H9 (cell line): Measurements from ENCODE around the gene AIG1. TPM values are rescaled to one million over a fixed set of nuclear protein-coding genes. Genes with fewer than 3 reads are reported as not detected.

Source experiments
- DNase-seq: peaks from one replicate; pipeline ENCODE4 v3.0.0-alpha.2; 2017
- H2AFZ ChIP-seq: one replicate; pipeline ENCODE4 v1.6.1; 2013; ENCODE audit warnings: mild to moderate bottlenecking, low read length, control low read depth, moderate library complexity
- H2AK5ac ChIP-seq: 2 replicates; pipeline ENCODE4 v1.6.1; 2013; ENCODE audit warnings: low read length, control low read depth, mixed read lengths; ENCODE audit not compliant: insufficient read length
- H2BK120ac ChIP-seq: one replicate; pipeline ENCODE4 v1.6.1; 2013; ENCODE audit warnings: low read depth, mild to moderate bottlenecking, low read length, control low read depth, inconsistent platforms; ENCODE audit not compliant: poor library complexity, severe bottlenecking
- H2BK12ac ChIP-seq: 2 replicates; pipeline ENCODE4 v1.6.1; 2013; ENCODE audit warnings: low read length, control low read depth, mixed read lengths, low read depth; ENCODE audit not compliant: insufficient read length
- H2BK15ac ChIP-seq: 2 replicates; pipeline ENCODE4 v1.6.1; 2013; ENCODE audit warnings: low read depth, low read length, control low read depth
- H2BK20ac ChIP-seq: one replicate; pipeline ENCODE4 v1.6.1; 2013; ENCODE audit warnings: low read depth, mild to moderate bottlenecking, low read length, control low read depth, inconsistent platforms; ENCODE audit not compliant: poor library complexity, severe bottlenecking
- H2BK5ac ChIP-seq: 2 replicates; pipeline ENCODE4 v1.6.1; 2013; ENCODE audit warnings: low read length, control low read depth, mixed read lengths; ENCODE audit not compliant: insufficient read length
- H3K14ac ChIP-seq: 2 replicates; pipeline ENCODE4 v1.6.1; 2013; ENCODE audit warnings: low read length, control low read depth; ENCODE audit not compliant: insufficient read depth
- H3K18ac ChIP-seq: 2 replicates; pipeline ENCODE4 v1.6.1; 2013; ENCODE audit warnings: low read depth, mild to moderate bottlenecking, mixed read lengths, low read length, control low read depth; ENCODE audit not compliant: insufficient read length
- H3K23ac ChIP-seq: 2 replicates; pipeline ENCODE4 v1.6.1; 2013; ENCODE audit warnings: low read length, control low read depth, mixed read lengths, low read depth; ENCODE audit not compliant: insufficient read length
- H3K23me2 ChIP-seq: 2 replicates; pipeline ENCODE4 v1.6.1; 2013; ENCODE audit warnings: low read depth, mild to moderate bottlenecking, mixed read lengths, low read length, control low read depth; ENCODE audit not compliant: insufficient read length, poor library complexity, severe bottlenecking
- H3K27ac ChIP-seq: 2 replicates; pipeline ENCODE4 v1.5.1; 2013; ENCODE audit warnings: low read length, control low read depth, mixed read lengths, low read depth; ENCODE audit not compliant: insufficient read length
- H3K27me3 ChIP-seq: 2 replicates; pipeline ENCODE4 v1.6.1; 2013; ENCODE audit warnings: low read length, control low read depth, inconsistent platforms; ENCODE audit not compliant: insufficient read depth
- H3K4ac ChIP-seq: 2 replicates; pipeline ENCODE4 v1.6.1; 2013; ENCODE audit warnings: low read depth, mild to moderate bottlenecking, control low read depth, inconsistent platforms, low read length, moderate library complexity
- H3K4me1 ChIP-seq: 2 replicates; pipeline ENCODE4 v1.6.1; 2013; ENCODE audit warnings: low read length, control low read depth, inconsistent platforms; ENCODE audit not compliant: insufficient read depth
- H3K4me2 ChIP-seq: 2 replicates; pipeline ENCODE4 v1.6.1; 2013; ENCODE audit warnings: low read length, control low read depth, mixed read lengths; ENCODE audit not compliant: insufficient read length, insufficient read depth
- H3K56ac ChIP-seq: 2 replicates; pipeline ENCODE4 v1.6.1; 2013; ENCODE audit warnings: low read depth, mild to moderate bottlenecking, mixed read lengths, low read length, control low read depth; ENCODE audit not compliant: insufficient read length
- H3K79me1 ChIP-seq: 2 replicates; pipeline ENCODE4 v1.6.1; 2013; ENCODE audit warnings: low read depth, mild to moderate bottlenecking, moderate library complexity, low read length, control low read depth, inconsistent platforms; ENCODE audit not compliant: insufficient read depth, poor library complexity, severe bottlenecking
- H3K79me2 ChIP-seq: 2 replicates; pipeline ENCODE4 v1.6.1; 2013; ENCODE audit warnings: low read length, control low read depth, inconsistent platforms; ENCODE audit not compliant: insufficient read depth
- H3K9ac ChIP-seq: 2 replicates; pipeline ENCODE4 v1.6.1; 2013; ENCODE audit warnings: low read length, control low read depth, mixed read lengths; ENCODE audit not compliant: insufficient read length; ENCODE audit errors: extremely low read depth
- H3K9me3 ChIP-seq: one replicate; pipeline ENCODE4 v1.6.1; 2013; ENCODE audit warnings: low read depth, low read length, inconsistent platforms; ENCODE audit not compliant: control insufficient read depth
- H3T11ph ChIP-seq: one replicate; pipeline ENCODE4 v1.6.1; 2013; ENCODE audit warnings: mild to moderate bottlenecking, low read length, control low read depth, inconsistent platforms
- H4K20me1 ChIP-seq: one replicate; pipeline ENCODE4 v1.6.1; 2013; ENCODE audit not compliant: control insufficient read depth, insufficient read length, insufficient read depth
- H4K5ac ChIP-seq: 2 replicates; pipeline ENCODE4 v1.6.1; 2013; ENCODE audit warnings: low read depth, mild to moderate bottlenecking, mixed read lengths, low read length, control low read depth; ENCODE audit not compliant: insufficient read length
- H4K8ac ChIP-seq: replicated peaks from 2 replicates; pipeline ENCODE4 v1.6.1; 2013; ENCODE audit warnings: low read length, control low read depth, mixed read lengths, low read depth; ENCODE audit not compliant: insufficient read length
- H4K91ac ChIP-seq: 2 replicates; pipeline ENCODE4 v1.6.1; 2013; ENCODE audit warnings: low read depth, mild to moderate bottlenecking, moderate library complexity, mixed read lengths, low read length, control low read depth; ENCODE audit not compliant: insufficient read length
- H3K27ac Mint-ChIP-seq, 3 experiments: 2 replicates in 2 of 3; 3 replicates in 1 of 3; pipeline ENCODE4 v1.8.0; 2020 to 2021; ENCODE audit warnings: mixed read lengths in 3 of 3, mild to moderate bottlenecking in 1 of 3, moderate library complexity in 1 of 3
- H3K27me3 Mint-ChIP-seq: 2 replicates; pipeline ENCODE4 v1.8.0; 2021; ENCODE audit warnings: low read depth, mild to moderate bottlenecking, moderate library complexity, mixed read lengths
- H3K36me3 Mint-ChIP-seq, 3 experiments: 2 replicates in 2 of 3; 3 replicates in 1 of 3; pipeline ENCODE4 v1.8.0; 2020 to 2021; ENCODE audit warnings: low read depth in 3 of 3, mixed read lengths in 3 of 3; ENCODE audit not compliant: insufficient read depth in 1 of 3
- H3K4me1 Mint-ChIP-seq, 2 experiments: 2 replicates each; pipeline ENCODE4 v1.8.0; 2020; ENCODE audit warnings: mixed read lengths in 2 of 2
- H3K4me3 Mint-ChIP-seq, 2 experiments: 2 replicates in 1 of 2; 3 replicates in 1 of 2; pipeline ENCODE4 v1.8.0; 2020 to 2021; ENCODE audit warnings: mild to moderate bottlenecking in 2 of 2, mixed read lengths in 2 of 2, moderate library complexity in 1 of 2
- H3K9me3 Mint-ChIP-seq, 2 experiments: 2 replicates in 1 of 2; 3 replicates in 1 of 2; pipeline ENCODE4 v1.8.0; 2020; ENCODE audit warnings: mild to moderate bottlenecking in 2 of 2, mixed read lengths in 2 of 2, moderate library complexity in 1 of 2
- CTCF ChIP-seq: fragments of 200-600 bp; sonication (generic); conservative IDR thresholded peaks from 3 replicates; pipeline ENCODE4 v1.8.0; 2021; ENCODE audit warnings: antibody characterized with exemption, mild to moderate bottlenecking
- WGBS: extraction: QIAGEN DNeasy Blood & Tissue Kit; methylation state at CpG from one replicate; pipeline ENCODE4 v1.1.7; 2013; ENCODE audit warnings: missing lambda C conversion rate, low lambda C conversion rate, mixed read lengths; ENCODE audit not compliant: insufficient read length; ENCODE audit errors: extremely low coverage; 5-methylcytosine and 5-hydroxymethylcytosine counted together
- total RNA-seq: library from RNA; stranded (reverse); gene quantifications from 2 replicates; pipeline ENCODE4 v1.2.1, GENCODE V29; 2021

Gene AIG1
- total RNA-seq, 1 experiment from 2014 or later, result 44.6 TPM

DNA sequence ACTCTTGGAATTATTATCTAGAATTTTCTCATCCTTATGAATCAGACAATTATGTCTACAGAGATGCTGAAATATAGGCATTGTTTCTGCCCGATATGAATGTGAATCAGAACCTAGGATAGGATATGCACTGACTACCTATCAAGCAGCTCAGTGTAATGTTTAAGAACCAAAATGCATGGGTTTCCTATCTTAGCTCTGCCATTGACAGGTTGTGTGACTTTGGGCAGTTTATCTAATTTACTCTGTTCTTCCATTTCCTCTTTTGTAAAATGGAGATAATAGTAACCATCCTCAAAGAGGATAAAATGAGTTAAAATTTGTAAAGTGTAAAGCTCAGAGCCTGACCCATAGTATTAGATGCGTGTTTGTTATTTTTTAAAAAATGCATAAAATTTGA, 10.2 kb upstream of the AIG1 start:
- no peaks in the 10 kb centered on the region for H4K20me1 ChIP-seq
- H4K5ac ChIP-seq, result no peak overlapping the region
- no peak overlapping the region for H3K14ac ChIP-seq
- H3K9me3 Mint-ChIP-seq, result peaks cover 11 to 14% of the 10 kb centered on the region in 2 experiments; a peak in 4 of 5 replicates
- H3K79me2 ChIP-seq, result no peaks in the 10 kb centered on the region
- no peak overlapping the region for H2BK20ac ChIP-seq
- peaks cover 0 to 13% (median 0%) of the 10 kb centered on the region in 3 experiments; a peak in 3 of 7 replicates for H3K36me3 Mint-ChIP-seq
- no peak overlapping the region for H3T11ph ChIP-seq
- H2BK120ac ChIP-seq, result no peak overlapping the region
- no peak overlapping the region for H3K23ac ChIP-seq
- H3K79me1 ChIP-seq, result no peaks in the 10 kb centered on the region
- no peaks in the 10 kb centered on the region for H3K23me2 ChIP-seq
- no peak overlapping the region for H3K4me3 Mint-ChIP-seq
- no peak overlapping the region for H2AFZ ChIP-seq
- H3K18ac ChIP-seq, result no peak overlapping the region
- H4K8ac ChIP-seq, result no peak overlapping the region
- H3K27me3 ChIP-seq, result no peaks in the 10 kb centered on the region
- H4K91ac ChIP-seq, result no peak overlapping the region
- H3K4me1 Mint-ChIP-seq, result peaks cover 3 to 9% of the 10 kb centered on the region in 2 experiments; a peak in 3 of 4 replicates
- H3K4me1 ChIP-seq, result peaks cover under 1% of the 10 kb centered on the region; the same call in 1 of the 2 replicates
- no peak overlapping the region for H3K27ac ChIP-seq
- no peak overlapping the region for H3K27ac Mint-ChIP-seq
- TF ChIP-seq CTCF, result no peak
- H2BK12ac ChIP-seq, result no peak overlapping the region
- DNase-seq, result no peak
- H3K56ac ChIP-seq, result no peak overlapping the region
- H3K4me2 ChIP-seq, result no peak overlapping the region
- H3K27me3 Mint-ChIP-seq, result peaks cover 1% of the 10 kb centered on the region; the same call in 1 of the 2 replicates
- no peak overlapping the region for H3K9ac ChIP-seq
- H3K9me3 ChIP-seq, result no peaks in the 10 kb centered on the region
- no peak overlapping the region for H2BK15ac ChIP-seq
- no CpG with 5 or more reads among the region's 2 CpGs for WGBS
- H2BK5ac ChIP-seq, result no peak overlapping the region
- no peak overlapping the region for H2AK5ac ChIP-seq
- no peak overlapping the region for H3K4ac ChIP-seq
